ENCODE measurements around the gene SALL3.

DNA sequence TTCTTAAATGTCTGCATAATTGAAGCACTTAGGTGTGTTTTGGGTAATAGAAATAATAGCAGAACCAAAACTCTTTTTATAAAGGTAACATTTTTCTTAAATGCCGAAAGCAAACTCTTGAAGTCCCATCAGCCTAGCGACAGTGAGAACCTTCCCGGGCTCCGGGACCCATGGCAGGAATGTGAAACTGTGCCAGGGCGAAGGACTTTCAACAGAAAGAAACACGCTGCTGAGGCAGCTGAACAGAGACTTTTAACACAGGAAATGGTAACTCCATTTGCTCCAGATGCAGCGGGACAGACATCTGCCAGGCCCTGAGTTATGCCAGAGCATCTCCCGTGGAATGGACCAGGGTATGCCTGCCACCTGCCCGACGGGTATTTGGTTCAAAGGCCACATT is 34.3 kb downstream of the SALL3 start:
- no peak for TF ChIP-seq POLR2AphosphoS5 (IDR thresholded peaks at IDR 0.05; ENCODE audit: insufficient read depth in 1 of 2, low read depth in 1 of 2)
- TF ChIP-seq, protein P1, sequence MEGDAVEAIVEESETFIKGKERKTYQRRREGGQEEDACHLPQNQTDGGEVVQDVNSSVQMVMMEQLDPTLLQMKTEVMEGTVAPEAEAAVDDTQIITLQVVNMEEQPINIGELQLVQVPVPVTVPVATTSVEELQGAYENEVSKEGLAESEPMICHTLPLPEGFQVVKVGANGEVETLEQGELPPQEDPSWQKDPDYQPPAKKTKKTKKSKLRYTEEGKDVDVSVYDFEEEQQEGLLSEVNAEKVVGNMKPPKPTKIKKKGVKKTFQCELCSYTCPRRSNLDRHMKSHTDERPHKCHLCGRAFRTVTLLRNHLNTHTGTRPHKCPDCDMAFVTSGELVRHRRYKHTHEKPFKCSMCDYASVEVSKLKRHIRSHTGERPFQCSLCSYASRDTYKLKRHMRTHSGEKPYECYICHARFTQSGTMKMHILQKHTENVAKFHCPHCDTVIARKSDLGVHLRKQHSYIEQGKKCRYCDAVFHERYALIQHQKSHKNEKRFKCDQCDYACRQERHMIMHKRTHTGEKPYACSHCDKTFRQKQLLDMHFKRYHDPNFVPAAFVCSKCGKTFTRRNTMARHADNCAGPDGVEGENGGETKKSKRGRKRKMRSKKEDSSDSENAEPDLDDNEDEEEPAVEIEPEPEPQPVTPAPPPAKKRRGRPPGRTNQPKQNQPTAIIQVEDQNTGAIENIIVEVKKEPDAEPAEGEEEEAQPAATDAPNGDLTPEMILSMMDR (IDR thresholded peaks at IDR 0.05): no peak

Data from vagina (tissue), 2 donors.